BJ (cell line): ENCODE results near the gene IL20. TPM values are rescaled to one million over a fixed set of nuclear protein-coding genes. Genes with fewer than 3 reads are reported as not detected.

Experiments used
- CTCF ChIA-PET: fragments of 350-600 bp; formaldehyde crosslinking; extraction: SDS; loops from one replicate; lab custom pipeline; 2021; ENCODE audit warnings: antibody characterized with exemption, inconsistent platforms; lab: Yijun Ruan, JAX
- POLR2A ChIA-PET: fragments of 300-600 bp; sonication (Branson Sonifier 250); formaldehyde crosslinking; extraction: SDS; loops from one replicate; lab custom pipeline; 2021; ENCODE audit warnings: antibody characterized with exemption; lab: Charles Lee
- DNase-seq: peaks from one replicate; pipeline ENCODE4 v3.0.0-alpha.2; 2011; ENCODE audit warnings: low read depth
- H3K27me3 ChIP-seq: 2 replicates; pipeline ENCODE4 v1.6.0; 2011; ENCODE audit warnings: low read length; ENCODE audit not compliant: control insufficient read depth, insufficient read depth
- H3K36me3 ChIP-seq: 2 replicates; pipeline ENCODE4 v1.5.1; 2011; ENCODE audit warnings: low read length; ENCODE audit not compliant: control insufficient read depth, insufficient read depth
- H3K4me3 ChIP-seq: 2 replicates; pipeline ENCODE4 v1.5.1; 2011; ENCODE audit warnings: low read depth, mild to moderate bottlenecking, control low read depth, low read length
- CTCF ChIP-seq: IDR thresholded peaks from 2 replicates; pipeline ENCODE4 v1.5.1; 2011; ENCODE audit warnings: low read depth, mild to moderate bottlenecking, control low read depth, inconsistent platforms, low read length, moderate library complexity; ENCODE audit not compliant: insufficient read depth
- polyA plus RNA-seq: library from polyadenylated mRNA; depleted of rRNA; stranded (reverse); fragments of >200 nt; gene quantifications from 2 replicates; pipeline ENCODE4 v1.2.3, GENCODE V29; 2011

The IL20 gene
- polyA plus RNA-seq, 1 experiment, result not detected

DNA sequence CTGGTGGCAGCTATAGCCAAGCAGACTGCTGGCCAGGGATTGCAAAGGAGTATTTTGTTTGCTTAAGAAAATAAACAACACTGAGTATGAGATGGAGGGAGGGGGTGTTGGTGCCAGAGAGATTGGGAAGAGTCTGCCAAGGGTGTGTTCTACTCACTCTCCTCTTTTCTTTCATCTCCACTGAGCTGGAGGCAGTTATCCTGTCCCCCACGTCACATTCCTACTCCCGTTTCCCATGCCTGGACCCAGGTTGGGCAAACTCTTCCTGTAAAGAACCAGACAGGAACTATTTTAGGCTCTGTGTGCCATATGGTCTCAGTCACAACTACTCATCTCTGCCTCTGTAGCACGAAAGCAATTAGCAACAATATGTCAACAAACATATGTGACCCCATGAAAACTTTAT, 30.4 kb downstream of the IL20 start:
- Histone ChIP-seq H3K36me3 (no peaks in the 10 kb centered on the region), H3K4me3 (no peak overlapping the region), H3K27me3 (no peaks in the 10 kb centered on the region)
- POLR2A ChIA-PET, result interaction anchor here (0.6 kb wide), 2 partner anchors 11 to 31 kb away, joined by 3 to 4 read pairs; partner anchors contain the start of gene IL20
- peak; percentile 83 for DNase-seq
- CTCF ChIA-PET, result interaction anchor here (0.7 to 3.0 kb wide), 9 partner anchors 10 to 161 kb away, joined by 3 to 18 read pairs (median 5); partner anchors contain the start of gene IL20
- TF ChIP-seq CTCF, result no peak

GRCh38 chr1:206896261-206896660, 30.8 kb downstream of the IL20 start:
- no peak overlapping the region for H3K4me3 ChIP-seq
- no peak for DNase-seq
- no peaks in the 10 kb centered on the region for H3K36me3 ChIP-seq
- ChIA-PET POLR2A (interaction anchor here (0.6 kb wide), 1 partner anchor 31 kb away, joined by 4 read pairs; the partner anchor contains the start of gene IL20), CTCF (interaction anchor here (1.1 to 3.0 kb wide), 7 partner anchors 10 to 162 kb away, joined by 4 to 18 read pairs (median 8); partner anchors contain the start of gene IL20)
- H3K27me3 ChIP-seq, result no peaks in the 10 kb centered on the region
- TF ChIP-seq CTCF, result no peak

DNA sequence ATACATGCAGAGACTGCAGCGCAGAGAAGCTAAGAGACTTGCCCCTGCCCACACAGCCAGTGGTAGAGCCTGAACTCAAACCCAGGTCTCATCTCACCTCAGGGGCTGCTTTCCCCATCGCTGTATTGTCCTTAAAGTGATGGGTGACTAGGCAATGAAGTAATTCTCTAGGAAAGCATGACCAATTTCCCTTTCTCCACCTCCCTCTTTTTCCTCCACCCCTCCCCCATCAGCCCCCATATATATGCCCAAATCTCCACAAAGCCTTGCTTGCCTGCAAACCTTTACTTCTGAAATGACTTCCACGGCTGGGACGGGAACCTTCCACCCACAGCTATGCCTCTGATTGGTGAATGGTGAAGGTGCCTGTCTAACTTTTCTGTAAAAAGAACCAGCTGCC, 31.8 kb downstream of the IL20 start, which contains the start of gene IL24:
TSS of gene IL24 (plus strand) at position 269 of the 400 bp plus-strand sequence. CDS start 390 bp downstream, outside the sequence.
- H3K4me3 ChIP-seq, result no peak within 1 kb of the TSS
- TF ChIP-seq CTCF, result no peak
- H3K36me3 ChIP-seq, result no peaks in the 10 kb centered on the region
- ChIA-PET POLR2A (no interaction called here), CTCF (interaction anchor here (1.6 to 3.0 kb wide), 4 partner anchors 12 to 88 kb away, joined by 5 to 18 read pairs (median 12); no protein-coding TSS in a partner anchor)
- H3K27me3 ChIP-seq, result no peaks in the 10 kb centered on the region
- no peak for DNase-seq

GRCh38 chr1:206898089-206898914, 32.9 kb downstream of the IL20 start:
- H3K4me3 ChIP-seq, result no peak overlapping the region
- H3K36me3 ChIP-seq, result no peaks in the 10 kb centered on the region
- CTCF ChIA-PET, result interaction anchor here (1.7 to 3.8 kb wide), 2 partner anchors 11 to 164 kb away, joined by 7 to 17 read pairs; no protein-coding TSS in a partner anchor
- no peak for TF ChIP-seq CTCF
- H3K27me3 ChIP-seq, result no peaks in the 10 kb centered on the region
- POLR2A ChIA-PET, result interaction anchor here (0.7 kb wide), 1 partner anchor 166 kb away, joined by 3 read pairs; no protein-coding TSS in a partner anchor
- no peak for DNase-seq

DNA sequence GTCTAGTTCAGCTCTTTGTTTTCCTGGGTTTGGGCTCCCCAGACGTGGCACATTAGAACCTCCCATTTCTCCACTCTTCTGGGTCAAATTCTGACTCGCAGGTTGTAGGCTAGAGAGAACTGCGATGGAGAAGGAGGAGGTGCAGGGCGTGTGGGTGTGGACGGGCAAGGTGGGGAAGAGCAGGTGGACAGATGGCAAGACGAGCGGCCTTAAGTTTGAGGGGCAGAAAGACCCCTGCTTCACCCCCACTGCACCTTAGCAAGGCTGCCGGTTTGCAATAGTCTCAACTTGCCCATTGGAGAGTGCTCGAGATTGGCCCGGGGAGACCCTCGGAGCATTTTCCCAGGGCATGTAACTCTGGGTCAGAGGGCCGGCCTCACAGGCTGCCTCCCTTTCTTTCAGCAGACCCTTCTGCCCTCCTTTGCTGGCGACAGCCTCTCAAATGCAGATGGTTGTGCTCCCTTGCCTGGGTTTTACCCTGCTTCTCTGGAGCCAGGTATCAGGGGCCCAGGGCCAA, 33.5 kb downstream of the IL20 start:
- H3K36me3 ChIP-seq, result no peaks in the 10 kb centered on the region
- POLR2A ChIA-PET, result interaction anchor here (0.7 kb wide), 1 partner anchor 167 kb away, joined by 3 read pairs; no protein-coding TSS in a partner anchor

More for the DNA sequence above, 33.5 kb downstream of the IL20 start:
- DNase-seq, result no peak
- no peak for TF ChIP-seq CTCF
- no peaks in the 10 kb centered on the region for H3K27me3 ChIP-seq
- CTCF ChIA-PET, result interaction anchor here (1.7 to 3.8 kb wide), 2 partner anchors 10 to 164 kb away, joined by 7 to 17 read pairs; no protein-coding TSS in a partner anchor
- H3K4me3 ChIP-seq, result no peak overlapping the region
